Neural cell (in vitro differentiated cells): ENCODE results near the gene MYBPHL.

Source experiments
- EP300 ChIP-seq: fragments of 450-650 bp; conservative IDR thresholded peaks from 2 replicates; pipeline ENCODE4 v1.6.1; 2014; ENCODE audit warnings: antibody characterized with exemption, mild to moderate bottlenecking, moderate library complexity; ENCODE audit not compliant: poor library complexity, severe bottlenecking
- MXI1 ChIP-seq: fragments of 450-650 bp; conservative IDR thresholded peaks from 2 replicates; pipeline ENCODE4 v1.6.1; 2014; ENCODE audit warnings: antibody characterized with exemption, mild to moderate bottlenecking; ENCODE audit not compliant: poor library complexity, severe bottlenecking
- POLR2AphosphoS5 ChIP-seq: IDR thresholded peaks from 2 replicates; pipeline ENCODE4 v1.6.1; 2012

- no peak for TF ChIP-seq EP300
- no peak for TF ChIP-seq MXI1
- no peak for TF ChIP-seq POLR2AphosphoS5
These were observed 54.5 kb downstream of the MYBPHL start for GRCh38 chr1:109252167-109252892.
